Stimulated activated CD4-positive, alpha-beta T cell treated with anti-CD3 and anti-CD28 coated beads, Interleukin-1b, Interleukin-23, amount 100 ng/mL, for 1 hour (primary cell): ENCODE results near the gene PANX2.
"Not testable (repeated sequence)": the region's sequence is repeated elsewhere in the genome, so short reads cannot be mapped to it uniquely, and the experiment has no call there.

ENCODE experiments used
- DNase-seq, 2 donors: peaks; one replicate each; pipeline ENCODE4 v3.0.0-alpha.2; 2020; ENCODE audit warnings: low read depth in 2 of 2

The PANX2 gene

DNA sequence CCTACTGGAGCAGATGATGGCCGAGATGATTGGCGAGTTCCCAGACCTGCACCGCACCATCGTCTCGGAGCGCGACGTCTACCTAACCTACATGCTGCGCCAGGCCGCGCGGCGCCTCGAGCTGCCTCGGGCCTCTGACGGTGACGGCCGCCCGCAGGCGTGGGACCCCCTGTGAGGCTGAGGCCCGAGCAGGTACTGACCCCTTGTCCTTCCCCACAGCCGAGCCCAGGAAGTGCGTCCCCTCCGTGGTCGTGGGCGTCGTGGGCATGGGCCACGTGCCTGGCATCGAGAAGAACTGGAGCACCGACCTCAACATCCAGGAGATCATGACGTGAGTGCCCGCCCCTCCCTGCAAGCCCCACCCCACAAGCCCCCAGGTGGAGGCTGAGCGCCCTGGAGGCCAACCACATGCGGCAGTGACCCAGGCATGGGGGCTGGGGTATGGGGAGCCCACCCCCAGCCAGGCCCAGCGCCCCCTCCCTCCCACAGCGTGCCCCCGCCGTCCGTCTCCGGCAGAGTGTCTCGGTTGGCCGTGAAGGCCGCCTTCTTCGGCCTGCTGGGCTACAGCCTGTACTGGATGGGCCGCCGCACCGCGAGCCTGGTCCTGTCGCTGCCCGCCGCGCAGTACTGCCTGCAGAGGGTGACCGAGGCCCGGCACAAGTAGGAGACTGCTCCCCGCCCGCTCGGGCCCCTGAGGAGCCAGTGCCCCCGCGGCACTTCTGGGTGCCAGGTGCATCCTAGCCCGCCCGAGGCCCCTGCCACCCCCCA, 27.5 kb downstream of the PANX2 start:
- no peak for DNase-seq

DNA sequence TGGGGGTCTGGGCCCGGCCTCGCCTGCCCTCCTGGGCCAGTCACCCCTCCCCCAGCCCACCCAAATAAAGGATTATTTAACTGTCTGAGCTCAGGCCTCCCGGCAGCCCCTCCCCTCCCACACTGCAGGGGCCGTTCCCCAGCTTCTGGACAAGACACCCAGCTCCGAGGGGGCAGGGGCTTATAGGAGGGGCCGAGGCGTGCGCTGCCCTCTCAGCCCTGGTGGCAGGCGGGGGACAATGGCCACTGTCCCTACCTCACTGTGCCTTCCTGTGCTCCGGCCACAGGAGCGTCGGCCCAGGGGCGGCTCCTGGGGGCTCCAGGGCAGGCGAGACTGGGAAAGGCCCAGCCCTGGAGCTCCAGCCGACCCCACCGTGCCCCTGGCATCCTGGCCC, 28.1 kb downstream of the PANX2 start:
- no peak for DNase-seq

DNA sequence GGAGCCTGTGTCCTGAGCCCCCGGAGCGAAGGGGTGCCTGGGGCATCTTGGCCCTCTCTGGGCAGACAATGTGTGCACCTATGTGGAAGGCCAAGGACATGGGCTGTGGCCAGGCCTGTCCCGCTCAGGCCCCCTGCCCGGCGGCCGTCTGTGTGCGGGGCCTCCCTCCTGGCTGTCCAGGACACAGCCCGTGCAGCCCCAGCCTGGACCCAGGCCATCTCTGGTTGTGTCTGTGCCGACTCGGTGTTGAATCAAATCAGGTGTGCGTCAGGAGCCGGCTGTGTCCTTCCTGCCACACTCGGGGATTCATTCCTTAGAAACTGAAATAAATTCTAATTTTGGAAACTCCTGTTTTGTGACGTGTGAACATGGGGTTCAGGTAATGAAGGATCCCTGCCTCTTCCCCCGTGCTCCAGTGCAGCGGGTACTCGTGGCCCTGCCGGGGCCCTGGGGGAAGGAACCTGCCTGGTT, 28.8 kb downstream of the PANX2 start:
- no peak for DNase-seq

DNA sequence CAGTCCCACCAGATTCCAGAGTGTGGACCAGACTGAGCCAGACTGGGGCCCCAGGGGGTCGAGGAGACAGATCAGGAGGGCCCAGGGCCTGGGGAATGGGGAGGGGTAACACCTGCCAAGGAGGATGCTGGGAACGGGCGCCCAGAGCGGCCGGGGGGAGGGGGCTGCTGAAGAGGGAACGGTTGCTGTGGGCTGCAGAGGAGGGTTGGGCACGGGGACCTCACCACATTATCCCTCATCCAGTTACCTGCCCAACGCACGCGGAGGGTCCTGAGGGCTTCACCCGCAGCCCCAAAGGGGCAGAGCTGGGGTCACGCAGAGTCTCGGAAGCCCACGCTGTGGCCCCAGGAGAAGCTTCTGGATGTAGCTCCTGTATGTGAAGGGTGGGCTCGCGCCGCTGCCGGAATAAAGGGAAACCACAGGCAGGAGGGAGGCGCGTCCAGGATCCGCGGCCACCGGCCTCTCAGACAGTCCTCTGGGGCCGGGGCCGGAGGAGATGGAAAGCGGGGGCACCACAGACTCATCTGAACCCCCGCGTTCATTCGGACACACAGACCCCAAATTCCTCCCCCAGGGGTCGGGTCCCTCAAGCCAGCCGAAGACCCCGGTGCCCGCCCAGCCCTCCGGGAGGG, 29.4 kb downstream of the PANX2 start:
- no peak for DNase-seq

DNA sequence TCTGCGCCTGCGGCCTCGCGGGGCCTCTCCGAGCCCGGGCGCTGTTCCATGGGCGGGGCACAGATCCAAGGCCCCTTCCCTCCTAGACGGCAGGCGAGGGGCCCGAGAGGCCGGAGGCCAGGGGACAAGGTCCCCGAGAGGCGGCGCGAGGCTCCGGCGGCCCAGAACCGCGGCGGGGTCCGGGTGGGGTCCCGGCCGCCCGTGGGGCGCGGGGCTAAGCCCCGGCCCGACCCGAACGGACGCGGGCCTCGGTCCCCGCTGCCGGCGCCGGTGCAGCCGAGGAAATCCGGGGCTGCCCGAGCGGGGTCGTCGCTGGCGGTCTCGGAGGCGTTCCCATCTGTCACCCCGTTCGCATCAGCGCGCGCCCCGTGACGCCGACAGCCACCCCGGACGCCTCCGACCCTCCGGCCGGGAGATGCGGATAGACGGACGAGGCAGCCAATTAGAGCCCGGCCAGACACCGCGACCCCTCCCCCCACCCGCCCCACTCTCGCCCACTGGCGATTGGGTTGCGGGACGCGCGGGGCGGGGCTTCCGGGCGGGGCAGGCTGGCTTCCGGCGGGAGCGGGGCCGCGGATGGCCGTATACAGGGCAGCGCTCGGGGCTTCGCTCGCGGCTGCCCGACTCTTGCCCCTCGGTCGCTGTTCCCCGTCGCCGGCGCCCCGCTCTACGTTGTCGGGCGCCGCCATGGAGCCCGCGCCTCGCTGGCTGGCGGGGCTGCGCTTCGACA, 30.1 kb downstream of the PANX2 start, which contains the start of gene SELENOO:
SELENOO (plus strand) TSS at position 551 of the 730 bp plus-strand sequence; CDS start at position 577, 26 bp downstream.
- peak; percentile 85 to 87 for DNase-seq

DNA sequence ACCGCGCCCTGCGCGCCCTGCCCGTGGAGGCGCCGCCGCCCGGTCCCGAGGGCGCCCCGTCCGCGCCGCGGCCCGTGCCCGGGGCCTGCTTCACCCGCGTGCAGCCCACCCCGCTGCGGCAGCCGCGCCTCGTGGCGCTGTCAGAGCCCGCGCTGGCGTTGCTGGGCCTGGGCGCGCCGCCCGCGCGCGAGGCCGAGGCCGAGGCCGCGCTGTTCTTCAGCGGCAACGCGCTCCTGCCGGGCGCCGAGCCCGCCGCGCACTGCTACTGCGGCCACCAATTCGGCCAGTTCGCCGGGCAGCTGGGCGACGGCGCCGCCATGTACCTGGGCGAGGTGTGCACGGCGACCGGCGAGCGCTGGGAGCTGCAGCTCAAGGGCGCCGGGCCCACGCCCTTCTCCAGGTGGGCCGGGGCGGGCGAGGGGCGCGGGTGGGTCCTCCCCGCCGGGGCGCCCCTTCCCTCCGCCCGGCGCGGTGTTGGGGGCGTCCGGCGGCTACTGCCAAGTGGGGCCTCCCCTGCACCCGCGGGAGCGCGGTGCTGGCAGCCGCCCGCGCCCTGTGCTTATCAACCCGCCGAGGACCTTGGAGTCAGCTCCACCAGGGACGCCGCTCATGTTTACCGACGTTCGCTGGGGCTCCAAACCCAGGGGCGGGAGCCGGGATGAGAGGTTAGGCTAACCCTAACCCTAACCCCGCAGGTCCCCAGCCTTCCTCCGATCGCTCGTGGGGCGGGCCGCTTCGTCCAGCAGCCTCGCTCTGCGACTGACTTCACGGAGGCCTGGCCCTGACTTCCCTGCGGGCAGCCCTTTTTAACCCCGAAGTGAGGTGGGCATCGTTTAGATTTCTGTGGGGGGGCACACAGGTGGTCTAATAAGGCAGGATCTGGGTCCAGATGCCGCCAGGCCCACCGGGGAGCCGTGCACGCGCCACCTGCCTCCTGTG, 30.9 kb downstream of the PANX2 start:
- no peak for DNase-seq

DNA sequence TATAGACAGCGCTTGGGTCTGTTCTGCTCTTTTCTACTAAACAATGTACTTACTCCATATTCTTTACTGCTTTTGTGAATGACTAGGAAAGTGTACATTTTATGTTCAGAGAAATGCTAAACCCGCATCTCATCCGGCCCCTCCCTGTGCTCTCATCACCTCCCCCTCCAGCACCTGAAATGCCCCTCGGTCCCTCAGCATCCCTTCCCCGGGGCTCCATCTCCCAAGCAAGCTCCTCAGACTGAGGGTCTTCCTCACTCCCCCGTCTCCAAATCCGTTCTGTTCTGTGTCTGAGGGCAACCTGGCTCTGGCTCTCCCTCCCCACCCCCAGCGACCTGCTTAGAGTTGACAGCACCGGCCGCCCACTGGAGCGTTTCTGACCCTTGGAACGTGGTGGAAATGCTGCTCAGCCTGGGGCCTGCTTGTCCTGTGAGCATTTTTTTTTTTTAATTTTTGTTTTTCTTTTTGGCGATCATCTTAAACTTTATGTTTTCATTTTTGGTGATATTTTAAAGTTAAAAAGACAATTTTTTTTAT, 31.7 kb downstream of the PANX2 start:
- DNase-seq = no peak

DNA sequence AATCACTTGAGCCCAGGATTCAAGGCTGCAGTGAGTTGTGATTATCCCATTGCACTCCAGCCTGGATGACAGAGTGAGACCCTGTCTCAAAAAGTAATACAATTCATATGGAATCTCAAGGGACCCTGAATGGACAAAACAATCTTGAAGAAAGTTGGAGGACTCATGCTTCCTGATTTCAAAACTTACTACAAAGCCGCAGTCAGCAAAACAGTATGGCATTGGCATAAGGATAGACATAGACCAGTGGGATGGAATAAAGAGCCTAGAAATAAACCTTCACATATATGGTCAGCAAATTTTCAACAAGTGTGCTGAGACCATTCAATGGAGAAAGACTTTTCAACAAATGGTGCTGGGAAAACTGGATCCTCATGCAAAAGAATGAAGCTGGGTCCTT, 32.8 kb downstream of the PANX2 start:
- no peak for DNase-seq

DNA sequence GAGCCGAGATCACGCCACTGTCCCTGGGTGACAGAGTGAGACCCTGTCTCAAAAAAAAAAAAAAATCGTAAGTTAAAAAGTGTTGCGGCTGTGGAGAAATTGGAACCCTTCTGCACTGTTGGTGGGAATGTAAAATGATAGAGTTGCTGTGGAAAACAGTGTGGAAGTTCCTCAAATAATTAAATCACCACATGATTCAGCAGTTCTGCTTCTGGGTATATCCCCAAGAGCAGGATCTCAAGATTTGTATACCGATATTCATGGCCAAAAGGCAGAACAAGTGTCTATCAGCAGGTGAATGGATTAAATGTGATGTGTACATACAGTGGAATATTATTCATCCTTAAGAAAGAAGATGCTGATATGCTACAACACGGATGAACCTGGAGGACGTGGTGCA, 34.0 kb downstream of the PANX2 start:
- no peak for DNase-seq

DNA sequence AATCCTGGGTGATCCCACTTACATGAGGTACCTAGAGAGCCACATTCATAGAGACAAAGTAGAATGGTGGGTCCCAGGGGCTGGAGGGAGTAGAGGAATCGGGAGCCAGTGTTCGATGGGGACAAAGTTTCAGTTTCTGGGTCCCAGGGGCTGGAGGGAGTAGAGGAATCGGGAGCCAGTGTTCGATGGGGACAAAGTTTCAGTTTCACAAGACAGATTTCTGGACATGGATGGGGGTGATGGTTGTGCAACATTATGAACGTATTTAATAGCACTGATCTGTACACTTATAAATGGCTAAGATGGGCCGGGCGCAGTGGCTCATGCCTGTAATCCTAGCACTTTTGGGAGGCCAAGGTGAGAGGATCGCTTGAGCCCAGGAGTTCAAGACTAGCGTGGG, 34.5 kb downstream of the PANX2 start:
- not testable (repeated sequence) for DNase-seq

DNA sequence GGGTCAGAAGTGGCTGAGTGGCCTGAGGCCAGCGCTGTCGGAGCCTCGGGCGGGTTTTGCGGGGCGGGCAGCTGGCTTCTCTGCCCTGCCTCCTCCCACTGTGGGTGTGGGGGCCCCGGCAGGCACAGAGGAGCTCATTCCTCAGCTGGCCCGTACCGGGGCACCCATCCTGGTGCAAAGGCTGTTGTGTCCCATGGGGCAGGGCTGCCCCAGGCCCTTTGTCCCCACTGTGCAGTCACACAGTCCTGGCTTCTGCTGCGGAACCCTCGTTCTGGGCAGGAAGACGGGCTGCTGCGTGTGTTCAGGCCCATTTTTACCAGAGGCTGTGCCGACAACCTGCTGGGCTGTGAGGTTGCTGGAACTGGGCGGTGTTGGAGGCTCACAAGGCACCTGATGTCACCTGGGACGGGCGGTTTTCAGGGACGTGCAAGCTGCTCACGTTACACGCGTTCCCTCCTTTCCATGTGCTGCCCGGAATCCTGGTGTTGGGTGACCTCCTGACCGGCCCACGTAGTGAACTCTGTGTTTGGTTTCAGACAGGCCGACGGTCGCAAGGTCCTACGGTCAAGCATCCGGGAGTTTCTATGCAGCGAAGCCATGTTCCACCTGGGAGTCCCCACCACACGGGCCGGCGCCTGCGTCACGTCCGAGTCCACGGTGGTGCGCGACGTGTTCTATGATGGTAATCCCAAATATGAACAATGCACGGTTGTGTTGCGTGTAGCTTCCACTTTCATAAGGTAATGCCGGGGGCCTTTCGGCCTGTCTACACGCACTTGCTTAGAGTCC, 35.4 kb downstream of the PANX2 start:
- no peak for DNase-seq

DNA sequence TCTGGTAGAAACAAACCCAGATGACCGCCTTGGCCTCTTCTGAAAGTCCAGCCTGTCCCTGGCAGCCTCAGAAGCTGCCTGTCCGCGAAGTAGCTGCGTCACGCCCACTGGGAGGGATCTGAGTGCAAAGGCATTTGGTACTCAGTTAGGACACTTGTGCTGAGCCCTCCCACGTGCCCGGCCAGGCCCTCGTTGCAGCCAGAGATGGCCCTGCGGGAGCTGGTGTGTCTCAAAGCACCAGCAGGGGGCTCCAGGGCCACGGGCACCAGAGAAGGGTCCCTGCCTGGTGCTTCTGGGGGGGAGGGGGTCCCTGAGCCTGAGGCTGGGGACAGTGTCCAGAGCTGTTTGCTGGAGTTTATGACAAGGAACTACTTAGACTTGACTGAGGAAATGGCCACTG, 36.1 kb downstream of the PANX2 start:
- DNase-seq = no peak

DNA sequence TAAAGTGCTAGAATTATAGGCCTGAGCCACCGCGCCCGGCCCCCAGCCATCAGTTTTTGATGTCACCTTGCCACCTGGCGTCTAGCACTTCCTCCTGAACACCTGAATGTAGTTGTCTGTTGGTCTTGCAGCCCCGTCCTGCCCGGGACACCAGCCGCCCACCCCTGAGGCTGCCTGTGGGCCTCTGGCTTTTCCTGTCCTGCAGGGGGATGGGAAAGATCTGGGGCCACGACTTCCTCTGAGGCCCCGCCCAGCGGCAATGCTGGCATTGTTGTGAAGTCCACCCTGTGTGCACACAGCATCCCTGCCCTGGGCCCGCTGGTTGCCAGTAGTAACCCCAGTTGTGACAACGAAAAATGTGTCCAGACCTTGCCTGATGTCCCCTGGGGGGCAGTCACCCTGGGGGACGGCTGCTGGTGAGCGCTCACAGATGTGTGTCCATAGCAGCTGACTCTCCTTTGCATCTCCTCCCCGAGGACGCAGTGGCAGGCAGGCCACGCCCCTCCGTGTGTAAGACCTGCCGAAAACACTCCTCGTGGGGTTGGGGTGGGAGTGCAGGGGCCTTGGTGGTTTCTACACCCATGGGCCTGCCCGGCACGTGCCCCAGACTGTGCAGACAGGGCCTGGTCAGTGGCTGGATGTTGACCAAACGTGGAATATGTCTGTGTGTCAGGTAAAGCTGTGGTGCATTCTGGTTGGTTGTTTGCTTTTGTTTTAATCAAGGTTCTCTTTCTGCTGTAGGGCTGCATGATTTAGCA, 37.0 kb downstream of the PANX2 start:
- no peak for DNase-seq

DNA sequence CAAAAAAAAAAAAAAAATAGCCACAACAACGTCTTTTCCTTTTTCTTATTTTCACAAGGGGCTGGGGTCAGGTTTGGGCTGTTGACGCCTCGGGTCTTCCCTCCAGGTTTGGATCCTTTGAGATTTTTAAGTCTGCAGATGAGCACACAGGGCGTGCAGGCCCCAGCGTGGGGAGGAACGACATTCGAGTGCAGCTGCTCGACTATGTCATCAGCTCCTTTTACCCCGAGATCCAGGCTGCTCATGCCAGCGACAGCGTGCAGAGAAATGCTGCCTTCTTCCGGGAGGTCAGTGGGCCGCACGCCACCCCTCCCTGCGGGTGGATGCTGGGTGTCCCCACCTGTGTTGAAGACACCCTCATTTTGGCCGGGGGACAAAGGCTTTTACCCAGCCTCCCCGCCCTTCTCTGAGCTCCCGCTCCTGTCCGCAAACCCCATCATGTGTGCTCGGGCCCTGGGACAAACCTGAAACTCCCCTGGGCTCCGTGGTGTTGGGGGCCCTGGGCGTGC, 38.0 kb downstream of the PANX2 start:
- DNase-seq = no peak

DNA sequence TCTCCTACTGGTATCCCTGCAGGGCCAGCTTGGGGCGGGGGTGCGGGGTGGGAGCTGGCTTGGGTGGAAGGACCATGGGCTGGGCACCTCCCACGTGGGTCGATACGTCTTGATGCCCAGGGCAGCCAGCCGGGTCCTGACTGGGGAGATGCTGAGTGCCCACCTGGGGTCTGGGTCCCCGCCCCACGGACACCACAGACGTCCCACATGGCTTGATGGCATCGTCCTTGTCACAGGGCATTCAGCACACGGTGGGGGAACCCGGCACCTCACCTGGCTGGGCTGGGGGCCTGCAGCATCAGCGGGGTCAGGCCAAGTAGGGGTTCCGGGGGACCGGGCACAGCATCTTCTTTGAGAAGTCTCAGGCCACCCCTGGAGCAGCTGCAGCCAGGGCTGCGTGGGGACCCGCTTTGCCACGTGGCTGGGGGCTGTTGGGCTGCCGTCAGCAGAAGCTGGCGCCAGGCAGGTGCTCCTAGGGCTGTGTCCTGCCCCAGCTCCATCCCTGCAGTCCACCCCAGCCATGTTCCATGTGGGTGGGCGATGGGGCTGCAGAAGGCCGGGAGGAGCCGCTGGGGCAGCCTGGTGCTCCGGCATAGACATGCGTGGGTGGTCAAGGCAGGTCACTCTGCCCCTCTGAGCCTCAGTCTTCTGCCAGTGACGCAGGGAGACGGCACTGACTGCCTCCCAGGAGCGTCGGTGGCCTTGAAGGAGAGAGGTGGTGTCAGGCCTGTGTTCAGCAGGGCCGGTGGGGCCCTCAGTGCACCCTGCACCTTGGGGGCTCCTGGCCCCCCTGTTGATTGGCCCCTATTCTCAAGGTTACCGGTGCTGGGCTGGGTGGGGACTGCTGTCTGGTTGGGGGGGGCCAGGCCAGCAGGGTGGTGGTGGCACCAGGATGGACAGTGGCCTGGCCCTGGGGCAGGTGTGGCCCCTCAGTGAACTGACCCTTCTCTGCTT, 38.7 kb downstream of the PANX2 start:
- DNase-seq = no peak

DNA sequence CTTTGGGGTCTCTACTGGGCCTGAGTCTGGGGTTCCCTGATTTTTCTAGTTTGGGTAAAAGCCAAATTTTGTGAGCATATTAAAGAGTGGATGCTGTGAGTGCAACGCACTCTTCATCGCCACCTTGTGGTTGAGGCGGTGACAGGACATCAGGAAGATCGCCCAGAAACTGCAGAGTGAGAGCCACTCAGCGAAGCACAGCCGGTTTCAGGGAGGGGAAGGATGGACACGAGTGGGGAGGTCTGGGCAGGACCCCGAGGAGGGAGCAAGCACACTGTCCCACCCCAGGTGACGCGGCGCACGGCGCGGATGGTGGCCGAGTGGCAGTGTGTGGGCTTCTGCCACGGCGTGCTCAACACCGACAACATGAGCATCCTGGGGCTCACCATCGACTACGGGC, 39.4 kb downstream of the PANX2 start:
- DNase-seq = peak; percentile 42 to 52

DNA sequence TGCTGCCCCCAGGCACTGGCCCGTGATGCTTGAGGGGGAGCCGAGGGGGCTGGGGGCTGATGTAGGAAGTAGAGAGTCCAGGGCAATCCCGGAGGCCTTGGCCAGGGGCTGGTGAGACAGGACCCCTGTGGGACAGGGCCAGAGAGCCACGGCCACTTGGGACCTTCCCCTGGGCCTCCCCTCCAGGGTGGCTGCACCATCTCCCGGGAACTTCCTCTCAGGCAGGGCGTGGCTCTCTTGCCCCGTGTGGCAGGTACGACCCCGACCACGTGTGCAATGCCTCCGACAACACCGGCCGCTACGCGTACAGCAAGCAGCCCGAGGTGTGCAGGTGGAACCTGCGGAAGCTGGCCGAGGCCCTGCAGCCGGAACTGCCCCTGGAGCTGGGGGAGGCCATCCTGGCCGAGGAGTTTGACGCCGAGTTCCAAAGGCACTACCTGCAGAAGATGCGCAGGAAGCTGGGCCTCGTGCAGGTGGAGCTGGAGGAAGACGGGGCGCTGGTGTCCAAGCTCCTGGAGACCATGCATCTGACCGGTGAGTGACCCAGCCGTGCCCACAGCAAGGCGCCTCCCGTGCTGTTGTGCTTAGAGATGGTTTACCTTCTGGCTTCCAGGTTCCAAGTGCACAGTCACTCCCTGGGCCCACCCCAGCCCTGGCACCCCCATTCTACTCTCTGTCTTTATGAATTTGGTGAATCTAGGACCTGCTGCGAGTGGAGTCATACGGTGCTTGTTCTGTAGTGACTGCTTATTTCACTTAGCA, 40.0 kb downstream of the PANX2 start:
- DNase-seq = no peak

DNA sequence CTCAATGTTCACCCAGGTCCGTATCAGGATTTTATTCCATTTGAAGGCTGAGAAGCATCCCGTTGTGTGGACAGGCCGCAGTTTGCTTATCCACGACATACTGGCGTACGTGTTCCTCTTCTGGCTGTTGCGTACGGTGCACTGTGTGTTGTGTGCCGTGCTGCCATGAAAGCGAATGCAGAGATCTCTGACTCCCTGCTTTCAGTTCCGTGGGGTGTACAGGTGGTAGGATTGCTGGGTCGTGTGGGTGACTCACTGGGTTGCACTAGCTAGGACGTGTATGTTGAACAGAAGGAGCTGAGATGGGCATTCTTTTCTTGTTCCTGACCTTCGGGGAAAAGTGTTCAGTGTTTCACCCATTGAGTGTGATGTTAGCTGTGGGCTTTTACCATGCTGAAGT, 40.6 kb downstream of the PANX2 start:
- DNase-seq = no peak
